RWPE2 (cell line): ENCODE measurements around the gene DNAI1.

Experiments
- ATAC-seq: fragments of 200-7000 bp; cut with Tn5 transposase; 3 replicates; pipeline ENCODE4 v1.9.1; 2021; ENCODE audit warnings: low read depth
- DNase-seq: peaks from one replicate; pipeline ENCODE4 v3.0.0-alpha.2; 2020; ENCODE audit warnings: low spot score
- H3K27ac ChIP-seq: fragments of 450-650 bp; 2 replicates; pipeline ENCODE4 v1.5.1; 2017; ENCODE audit warnings: mild to moderate bottlenecking; ENCODE audit not compliant: poor library complexity, severe bottlenecking
- H3K27me3 ChIP-seq: fragments of 250-450 bp; sonication (Bioruptor Pico); 2 replicates; pipeline ENCODE4 v1.5.1; 2021; ENCODE audit warnings: mild to moderate bottlenecking, moderate library complexity; ENCODE audit not compliant: insufficient read depth, poor library complexity, severe bottlenecking
- H3K36me3 ChIP-seq: fragments of 250-450 bp; sonication (Bioruptor Pico); 2 replicates; pipeline ENCODE4 v1.5.1; 2020; ENCODE audit warnings: low read depth, mild to moderate bottlenecking, moderate library complexity
- H3K4me1 ChIP-seq: fragments of 250-450 bp; sonication (Bioruptor Pico); 2 replicates; pipeline ENCODE4 v1.5.1; 2021; ENCODE audit warnings: mild to moderate bottlenecking, moderate library complexity; ENCODE audit not compliant: insufficient read depth, poor library complexity, severe bottlenecking
- H3K4me3 ChIP-seq: fragments of 250-450 bp; sonication (Bioruptor Pico); 2 replicates; pipeline ENCODE4 v1.5.1; 2021; ENCODE audit warnings: mild to moderate bottlenecking, moderate library complexity; ENCODE audit not compliant: severe bottlenecking
- H3K9me3 ChIP-seq: fragments of 250-450 bp; sonication (Bioruptor Pico); 2 replicates; pipeline ENCODE4 v1.5.1; 2021; ENCODE audit warnings: mild to moderate bottlenecking, moderate library complexity; ENCODE audit not compliant: severe bottlenecking
- TF ChIP-seq, protein P1 (sequence below): fragments of 450-650 bp; IDR thresholded peaks from one replicate; pipeline ENCODE4 v1.5.1; 2017; ENCODE audit warnings: mild to moderate bottlenecking, moderate library complexity; ENCODE audit not compliant: poor library complexity, severe bottlenecking

DNAI1 gene

DNA sequence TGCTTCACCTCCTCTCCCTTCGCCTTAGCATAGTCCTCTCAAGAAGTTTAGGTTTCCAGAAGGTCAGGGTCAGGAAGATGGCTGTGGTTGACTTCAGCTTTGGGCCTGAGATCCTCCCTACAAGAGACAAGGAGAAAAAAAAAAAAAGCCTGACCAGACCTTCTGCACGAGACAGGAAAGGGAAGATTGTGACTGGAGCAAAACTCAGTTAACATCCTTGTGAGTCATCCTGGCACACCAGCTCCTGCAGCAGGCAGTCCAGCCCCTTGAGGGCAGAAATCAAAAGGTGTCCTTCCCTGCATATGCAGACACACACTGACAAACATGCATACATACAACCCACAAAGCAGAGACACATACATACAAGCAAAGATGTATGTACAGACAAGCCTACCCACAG, 82.2 kb downstream of the DNAI1 start:
- H3K4me1 ChIP-seq, result no peaks in the 10 kb centered on the region
- H3K27ac ChIP-seq, result no peak overlapping the region
- no peak overlapping the region for H3K4me3 ChIP-seq
- ATAC-seq (peak; percentile 84), DNase-seq (no peak)
- no peaks in the 10 kb centered on the region for H3K9me3 ChIP-seq
- H3K36me3 ChIP-seq, result no peaks in the 10 kb centered on the region
- TF ChIP-seq, protein P1, sequence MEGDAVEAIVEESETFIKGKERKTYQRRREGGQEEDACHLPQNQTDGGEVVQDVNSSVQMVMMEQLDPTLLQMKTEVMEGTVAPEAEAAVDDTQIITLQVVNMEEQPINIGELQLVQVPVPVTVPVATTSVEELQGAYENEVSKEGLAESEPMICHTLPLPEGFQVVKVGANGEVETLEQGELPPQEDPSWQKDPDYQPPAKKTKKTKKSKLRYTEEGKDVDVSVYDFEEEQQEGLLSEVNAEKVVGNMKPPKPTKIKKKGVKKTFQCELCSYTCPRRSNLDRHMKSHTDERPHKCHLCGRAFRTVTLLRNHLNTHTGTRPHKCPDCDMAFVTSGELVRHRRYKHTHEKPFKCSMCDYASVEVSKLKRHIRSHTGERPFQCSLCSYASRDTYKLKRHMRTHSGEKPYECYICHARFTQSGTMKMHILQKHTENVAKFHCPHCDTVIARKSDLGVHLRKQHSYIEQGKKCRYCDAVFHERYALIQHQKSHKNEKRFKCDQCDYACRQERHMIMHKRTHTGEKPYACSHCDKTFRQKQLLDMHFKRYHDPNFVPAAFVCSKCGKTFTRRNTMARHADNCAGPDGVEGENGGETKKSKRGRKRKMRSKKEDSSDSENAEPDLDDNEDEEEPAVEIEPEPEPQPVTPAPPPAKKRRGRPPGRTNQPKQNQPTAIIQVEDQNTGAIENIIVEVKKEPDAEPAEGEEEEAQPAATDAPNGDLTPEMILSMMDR, result no peak
- no peaks in the 10 kb centered on the region for H3K27me3 ChIP-seq

DNA sequence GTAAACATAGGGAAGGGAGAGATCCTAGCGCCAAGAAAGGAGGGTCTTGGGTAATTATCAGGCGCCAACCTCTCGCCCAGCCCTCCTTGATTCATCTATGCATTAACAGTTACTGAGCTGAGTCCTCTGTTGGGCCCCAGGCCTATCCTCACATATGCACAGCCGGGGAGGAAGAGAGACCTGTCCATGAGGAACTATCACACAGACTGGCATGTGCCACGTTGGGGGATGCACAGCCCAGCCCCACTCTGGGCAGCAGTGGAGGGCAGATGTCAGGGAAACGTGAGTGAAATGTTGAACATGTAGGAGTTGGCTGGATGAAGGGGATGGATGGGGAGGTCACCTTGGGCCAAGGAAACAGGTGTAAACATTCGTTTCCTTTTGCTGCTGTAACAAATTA, 82.9 kb downstream of the DNAI1 start:
- Histone ChIP-seq H3K27me3 (no peaks in the 10 kb centered on the region), H3K27ac (no peak overlapping the region), H3K9me3 (no peaks in the 10 kb centered on the region), H3K4me3 (no peak overlapping the region), H3K36me3 (no peaks in the 10 kb centered on the region), H3K4me1 (no peaks in the 10 kb centered on the region)
- no peak for ATAC-seq
- TF ChIP-seq, protein P1, result no peak
- no peak for DNase-seq

DNA sequence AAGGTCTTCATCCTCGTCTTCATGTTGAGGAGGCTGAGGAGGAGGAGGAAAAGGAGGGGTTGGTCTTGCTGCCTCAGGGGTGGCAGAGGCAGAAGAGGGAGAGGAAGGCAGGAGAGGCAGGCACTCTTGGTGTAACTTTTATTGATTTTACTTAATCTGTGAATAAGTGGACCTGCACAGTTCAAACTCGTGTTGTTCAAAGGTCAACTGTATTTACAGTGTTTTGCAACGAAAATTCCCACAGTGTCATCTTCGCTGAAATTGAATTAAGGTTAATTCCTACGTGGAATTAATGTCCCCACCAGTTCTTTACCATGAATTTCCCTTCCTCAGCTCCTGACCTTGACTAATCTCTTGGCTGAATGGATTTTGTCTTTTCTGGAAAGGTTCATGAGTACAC, 85.4 kb downstream of the DNAI1 start:
- H3K36me3 ChIP-seq, result no peaks in the 10 kb centered on the region
- ATAC-seq, result no peak
- H3K27ac ChIP-seq, result no peak overlapping the region
- TF ChIP-seq, protein P1, result no peak
- H3K4me1 ChIP-seq, result no peaks in the 10 kb centered on the region
- H3K4me3 ChIP-seq, result no peak overlapping the region
- no peaks in the 10 kb centered on the region for H3K9me3 ChIP-seq
- DNase-seq, result no peak
- H3K27me3 ChIP-seq, result no peaks in the 10 kb centered on the region

DNA sequence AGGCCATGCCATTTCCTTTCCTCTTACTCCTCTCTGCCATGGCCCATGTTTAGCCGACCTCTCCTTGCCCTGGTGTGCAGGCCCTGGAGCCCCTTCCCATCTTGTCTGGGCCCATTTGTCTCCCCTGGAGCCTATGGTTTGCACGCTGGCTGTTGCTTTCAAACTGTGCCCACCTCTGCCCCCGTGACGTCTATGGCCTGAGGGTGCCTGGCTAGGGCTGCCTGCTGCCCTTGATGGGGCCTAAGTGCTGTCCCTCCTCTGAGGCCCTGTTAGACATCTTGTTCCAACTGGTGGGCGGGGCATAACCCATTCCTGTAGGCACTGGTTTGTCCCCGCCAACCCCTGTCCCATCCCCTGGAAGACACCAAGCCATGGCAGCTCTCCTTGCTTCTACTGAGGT, 86.9 kb downstream of the DNAI1 start:
- DNase-seq (peak; percentile 43), ATAC-seq (no peak)
- TF ChIP-seq, protein P1, result no peak
- H3K4me1 ChIP-seq, result no peaks in the 10 kb centered on the region
- no peak overlapping the region for H3K27ac ChIP-seq
- H3K4me3 ChIP-seq, result no peak overlapping the region
- no peaks in the 10 kb centered on the region for H3K27me3 ChIP-seq
- no peaks in the 10 kb centered on the region for H3K9me3 ChIP-seq
- H3K36me3 ChIP-seq, result no peaks in the 10 kb centered on the region

DNA sequence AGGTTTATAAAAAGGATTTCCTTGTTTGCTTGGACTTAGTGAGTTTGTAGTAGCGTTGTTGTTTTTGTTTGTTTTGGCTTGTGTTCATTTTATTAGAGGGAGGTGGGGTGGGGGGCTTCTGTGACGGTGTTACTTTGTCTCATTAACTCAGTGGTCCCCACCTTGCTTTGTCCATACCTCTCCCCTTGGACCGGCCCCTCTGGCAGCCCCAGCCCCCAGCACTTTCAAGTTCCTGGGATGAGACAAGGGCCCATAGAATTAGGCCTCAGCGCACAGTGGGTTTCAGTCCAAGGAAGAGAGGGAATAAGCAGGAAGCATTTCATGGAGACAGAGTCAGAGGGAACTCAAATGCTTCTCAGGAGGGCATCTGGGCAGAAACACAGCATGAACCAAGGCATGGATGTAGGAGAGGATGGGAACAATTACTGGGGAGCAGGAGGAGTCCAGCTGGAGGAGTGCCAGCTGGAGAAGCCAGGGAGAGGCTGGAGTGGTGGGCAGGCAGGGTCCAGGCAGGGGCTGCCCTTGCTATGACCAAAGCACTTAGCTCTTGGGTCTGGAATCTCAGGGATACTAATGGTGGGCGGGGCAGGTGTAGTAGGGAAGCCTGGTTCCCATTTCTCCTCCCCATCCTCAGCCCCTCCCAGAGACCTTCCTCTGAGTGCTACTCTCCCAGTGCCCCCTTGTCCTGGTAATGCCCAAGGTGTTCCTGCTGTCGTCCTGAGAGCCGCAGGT, 87.7 kb downstream of the DNAI1 start:
- Histone ChIP-seq H3K27me3 (no peaks in the 10 kb centered on the region), H3K4me1 (no peaks in the 10 kb centered on the region), H3K9me3 (no peaks in the 10 kb centered on the region), H3K27ac (no peak overlapping the region), H3K4me3 (no peak overlapping the region), H3K36me3 (no peaks in the 10 kb centered on the region)
- no peak for DNase-seq
- TF ChIP-seq, protein P1, result no peak
- no peak for ATAC-seq
